ENCODE results near the gene TBX1.

TBX1 gene

DNA sequence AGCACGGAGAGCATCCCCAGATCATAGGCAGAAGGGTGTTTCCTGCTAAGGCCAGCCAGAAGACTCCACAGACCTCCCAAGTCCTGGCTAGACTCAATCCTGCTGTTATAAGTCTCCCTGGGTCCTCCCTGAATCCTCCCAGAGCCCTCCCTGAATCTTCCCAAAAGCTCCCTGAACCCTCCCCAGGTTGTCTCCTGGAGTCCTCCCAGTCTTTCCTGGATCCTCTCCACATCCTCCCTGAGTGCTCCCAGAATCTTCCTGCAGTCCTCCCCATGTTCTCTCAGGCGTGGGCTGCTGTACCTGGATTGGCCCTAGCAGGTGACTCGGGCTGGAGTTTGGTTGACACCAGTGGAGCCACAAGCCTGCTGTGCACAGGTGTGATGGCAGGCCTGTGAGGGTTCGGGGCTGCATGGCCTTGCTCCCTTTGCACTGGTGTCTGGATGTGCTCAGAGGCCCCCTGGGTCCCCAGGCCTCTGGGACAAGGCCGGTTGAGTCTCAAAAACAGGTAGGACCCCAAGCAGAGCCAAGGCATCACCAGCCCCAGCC is 25.7 kb upstream of the TBX1 start:
- no peak for DNase-seq (ENCODE audit: low read depth)
- H3K4me3 ChIP-seq (ENCODE audit: low read depth, low read length): no peak overlapping the region

DNA sequence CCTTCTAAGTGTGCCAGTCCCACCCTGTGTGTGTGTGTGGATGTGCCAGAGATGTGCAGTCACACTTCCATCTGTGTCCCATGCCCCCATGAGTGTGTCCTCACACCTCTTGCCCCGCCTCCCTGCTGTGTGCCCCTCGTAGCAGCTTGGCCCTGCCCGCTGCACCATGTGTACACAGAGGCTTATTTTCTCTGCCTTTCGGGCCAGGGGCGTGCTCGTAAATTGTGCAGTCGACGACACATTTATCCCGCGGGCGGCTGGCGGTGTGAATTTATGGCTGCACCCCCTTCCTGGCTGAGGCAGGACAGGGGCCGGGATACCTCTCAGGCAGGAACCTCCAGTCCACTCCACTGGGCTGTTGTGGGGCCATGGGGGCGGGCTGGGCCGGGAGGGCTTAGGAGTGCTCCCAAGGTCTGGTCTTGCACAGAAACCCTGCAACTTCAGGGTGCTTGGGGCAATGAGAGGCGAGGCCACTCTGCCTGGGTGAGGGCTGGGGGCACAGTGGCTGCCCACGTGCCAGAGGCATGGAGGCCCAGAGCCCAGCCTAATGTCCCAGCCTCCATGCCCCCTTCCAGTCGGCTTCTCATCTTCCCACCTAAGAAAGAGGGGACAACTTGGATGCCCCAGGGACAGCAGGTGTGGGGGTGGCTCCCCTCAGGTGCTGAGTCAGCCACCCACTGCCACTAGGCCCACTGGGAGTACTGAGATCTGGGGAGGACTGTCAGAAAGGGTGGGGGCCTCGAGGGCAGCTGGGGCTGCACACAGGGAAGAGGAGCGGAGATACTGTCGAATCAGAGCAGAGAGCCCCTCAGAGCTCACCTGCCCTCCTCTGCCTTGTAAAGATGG is 24.7 kb upstream of the TBX1 start:
- no peak overlapping the region for H3K4me3 ChIP-seq (ENCODE audit: low read depth, low read length)
- DNase-seq (ENCODE audit: low read depth): no peak

DNA sequence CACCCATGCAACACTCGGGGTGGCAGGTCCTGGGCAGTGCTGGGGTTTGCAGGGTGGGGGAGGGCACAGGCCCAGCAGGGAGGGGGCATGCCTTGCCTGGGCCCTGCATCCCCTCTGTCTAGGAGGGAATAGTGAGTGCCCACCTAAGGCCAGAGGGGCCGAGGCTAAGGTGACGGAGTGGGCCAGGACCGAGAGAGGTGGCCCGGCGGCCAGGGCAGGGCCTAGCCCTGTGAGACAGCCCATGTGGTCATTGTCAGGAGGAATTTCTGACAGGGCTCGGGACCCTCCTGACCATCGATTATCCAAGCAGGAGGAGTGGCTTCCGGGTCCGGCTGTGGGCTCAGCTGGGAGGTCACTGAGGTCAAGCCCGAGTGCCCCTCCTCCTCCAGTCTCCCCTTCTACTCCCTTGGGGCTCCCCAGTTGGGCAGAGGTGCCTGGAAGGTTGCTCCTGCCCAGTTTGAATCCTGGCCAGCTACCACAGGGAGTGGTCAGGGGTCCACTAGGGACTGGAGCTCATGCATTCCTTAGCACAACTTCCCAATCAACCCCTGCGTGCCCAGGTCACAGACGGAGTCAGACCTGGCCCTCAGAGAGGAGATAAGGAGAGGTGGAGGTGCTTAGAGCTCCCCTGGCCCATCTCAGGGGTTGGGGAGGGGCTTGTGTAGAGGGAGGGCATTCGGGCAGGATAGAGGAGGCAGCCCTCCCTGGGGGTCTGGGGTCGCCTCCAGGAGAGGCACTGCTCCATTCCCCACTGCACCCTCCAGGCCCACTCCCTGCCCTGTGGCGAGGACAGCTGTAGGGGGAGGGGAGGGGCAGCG is 22.5 kb upstream of the TBX1 start:
- no peak for DNase-seq (ENCODE audit: low read depth)
- no peak overlapping the region for H3K4me3 ChIP-seq (ENCODE audit: low read depth, low read length)

DNA sequence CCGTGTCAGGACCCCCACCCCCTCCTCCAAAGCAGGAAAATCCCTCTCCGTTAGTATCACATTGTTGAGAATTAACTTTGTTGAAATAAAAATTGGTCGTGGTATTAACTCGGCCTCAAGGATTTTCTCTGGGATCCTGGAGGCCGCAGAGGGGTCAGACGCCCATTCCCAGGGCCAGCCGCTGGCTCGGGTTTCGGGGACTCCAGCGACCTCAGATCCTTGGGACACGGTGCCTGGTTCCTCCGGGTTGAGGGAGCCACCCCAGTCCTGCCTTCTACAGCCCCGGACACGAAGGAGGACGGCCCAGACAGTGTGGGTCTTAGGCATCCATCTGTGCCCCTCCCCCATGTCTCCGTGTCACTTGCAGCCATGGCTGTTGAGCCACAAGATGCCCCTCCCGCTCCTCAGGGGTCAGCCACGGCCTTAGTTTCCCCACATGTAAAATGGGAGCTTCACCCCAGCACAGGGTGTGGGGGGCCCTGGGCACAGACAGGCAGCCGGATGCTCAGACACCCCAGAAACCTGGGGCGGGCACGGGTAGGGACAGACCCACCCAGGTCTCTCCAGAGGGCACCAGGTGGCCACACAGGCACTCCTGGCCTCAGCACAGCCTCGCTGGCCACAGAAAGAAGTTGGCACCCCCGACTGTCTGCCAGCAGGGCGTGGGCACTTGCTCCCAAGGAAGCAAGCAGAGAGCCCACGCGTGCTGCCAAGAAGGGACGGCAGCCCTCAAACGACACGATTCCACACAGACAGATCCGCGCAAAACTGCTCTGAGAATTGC is 21.7 kb upstream of the TBX1 start:
- no peak for DNase-seq (ENCODE audit: low read depth)
- no peak overlapping the region for H3K4me3 ChIP-seq (ENCODE audit: low read depth, low read length)

DNA sequence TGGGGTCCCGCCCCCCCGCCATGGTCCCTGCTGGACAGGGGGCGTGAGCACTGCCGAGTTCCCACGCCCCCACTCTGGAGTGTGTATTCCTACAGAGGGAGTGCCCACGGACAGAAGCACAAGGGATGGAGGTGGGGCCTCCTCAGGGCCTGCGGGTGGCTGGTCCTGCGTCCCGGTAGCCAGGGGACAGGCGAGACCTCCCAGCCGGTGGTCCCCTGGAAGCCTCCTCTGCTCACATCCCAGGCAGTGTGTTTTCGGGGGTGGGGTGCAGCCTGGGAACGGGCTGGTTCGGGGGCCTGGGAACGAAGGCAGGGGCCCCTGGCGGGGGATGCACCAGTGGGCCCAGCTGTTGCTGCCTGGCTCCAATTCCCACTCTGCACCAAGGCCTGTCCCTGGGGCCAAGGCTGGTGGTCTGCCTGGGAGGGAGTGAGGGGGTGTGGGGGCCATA is 21.1 kb upstream of the TBX1 start:
- DNase-seq (ENCODE audit: low read depth): no peak

DNA sequence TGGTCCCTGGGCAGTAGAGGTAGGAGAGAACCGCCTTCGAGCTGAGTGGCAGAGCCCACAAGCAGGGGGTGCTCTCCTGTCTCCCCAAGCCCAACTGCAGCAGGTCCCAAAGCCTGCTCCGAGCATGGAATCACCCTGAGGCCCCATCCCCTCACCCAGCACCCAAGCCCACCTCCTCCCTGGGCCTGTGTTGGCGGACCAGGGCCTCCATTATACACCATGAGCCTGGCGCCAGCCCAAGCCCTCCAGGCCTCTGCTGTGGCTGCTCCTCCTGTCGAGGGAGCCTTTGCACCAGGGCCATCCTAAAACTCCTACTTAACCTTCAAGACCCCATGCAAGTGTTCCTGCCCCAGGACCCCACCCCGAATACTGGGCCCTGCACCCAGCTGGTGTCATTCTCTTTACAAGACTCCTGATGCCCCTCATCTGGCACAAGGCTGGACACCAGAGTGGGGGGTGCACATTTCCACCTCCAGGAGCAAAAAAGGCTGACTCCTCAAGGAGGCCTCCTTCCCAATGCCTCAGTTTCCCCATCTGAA is 20.6 kb upstream of the TBX1 start:
- no peak overlapping the region for H3K4me3 ChIP-seq (ENCODE audit: low read depth, low read length)
- DNase-seq (ENCODE audit: low read depth): no peak

More for the DNA sequence above, 21.1 kb upstream of the TBX1 start:
- H3K4me3 ChIP-seq (ENCODE audit: low read depth, low read length): no peak overlapping the region

DNA sequence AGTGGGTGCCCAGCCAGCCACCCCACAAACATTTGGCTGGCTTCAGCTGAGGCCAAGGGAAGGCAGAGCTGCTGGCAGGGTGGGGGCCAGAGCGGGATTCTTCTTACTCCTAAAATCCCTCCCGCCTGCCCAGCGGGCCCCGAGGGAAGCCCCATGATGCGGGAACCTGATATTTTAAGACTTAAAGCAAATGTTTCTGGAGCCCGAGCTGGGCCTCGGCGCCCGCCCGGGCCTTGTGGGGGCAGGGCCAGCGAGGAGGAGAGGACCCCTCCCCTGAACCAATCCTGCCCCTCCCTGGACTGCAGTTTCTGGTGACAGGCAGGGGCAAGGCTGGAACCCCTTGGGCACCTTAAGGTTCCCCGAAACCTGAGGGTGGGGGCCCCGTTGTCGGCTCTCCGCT is 20.0 kb upstream of the TBX1 start:
- DNase-seq (ENCODE audit: low read depth): no peak
- H3K4me3 ChIP-seq (ENCODE audit: low read depth, low read length): no peak overlapping the region

DNA sequence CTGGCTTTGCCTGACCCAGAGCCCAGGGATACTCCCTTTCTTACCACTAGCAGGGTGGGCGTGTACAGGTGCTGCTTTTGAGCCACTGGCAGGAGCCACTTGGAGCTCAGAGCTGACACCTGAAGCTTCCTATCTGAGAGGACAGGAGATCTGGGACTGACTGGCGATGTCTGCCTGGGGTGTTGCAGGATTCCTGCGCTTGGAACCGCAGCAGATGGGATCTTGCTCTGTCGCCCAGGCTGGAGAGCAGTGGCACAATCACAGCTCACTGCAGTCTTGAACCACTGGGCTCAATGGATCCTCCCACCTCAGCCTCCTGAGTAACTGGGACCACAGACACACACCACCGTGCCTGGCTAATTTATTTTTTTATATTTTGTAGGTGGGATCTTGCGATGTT is 19.5 kb upstream of the TBX1 start:
- no peak overlapping the region for H3K4me3 ChIP-seq (ENCODE audit: low read depth, low read length)

DNA sequence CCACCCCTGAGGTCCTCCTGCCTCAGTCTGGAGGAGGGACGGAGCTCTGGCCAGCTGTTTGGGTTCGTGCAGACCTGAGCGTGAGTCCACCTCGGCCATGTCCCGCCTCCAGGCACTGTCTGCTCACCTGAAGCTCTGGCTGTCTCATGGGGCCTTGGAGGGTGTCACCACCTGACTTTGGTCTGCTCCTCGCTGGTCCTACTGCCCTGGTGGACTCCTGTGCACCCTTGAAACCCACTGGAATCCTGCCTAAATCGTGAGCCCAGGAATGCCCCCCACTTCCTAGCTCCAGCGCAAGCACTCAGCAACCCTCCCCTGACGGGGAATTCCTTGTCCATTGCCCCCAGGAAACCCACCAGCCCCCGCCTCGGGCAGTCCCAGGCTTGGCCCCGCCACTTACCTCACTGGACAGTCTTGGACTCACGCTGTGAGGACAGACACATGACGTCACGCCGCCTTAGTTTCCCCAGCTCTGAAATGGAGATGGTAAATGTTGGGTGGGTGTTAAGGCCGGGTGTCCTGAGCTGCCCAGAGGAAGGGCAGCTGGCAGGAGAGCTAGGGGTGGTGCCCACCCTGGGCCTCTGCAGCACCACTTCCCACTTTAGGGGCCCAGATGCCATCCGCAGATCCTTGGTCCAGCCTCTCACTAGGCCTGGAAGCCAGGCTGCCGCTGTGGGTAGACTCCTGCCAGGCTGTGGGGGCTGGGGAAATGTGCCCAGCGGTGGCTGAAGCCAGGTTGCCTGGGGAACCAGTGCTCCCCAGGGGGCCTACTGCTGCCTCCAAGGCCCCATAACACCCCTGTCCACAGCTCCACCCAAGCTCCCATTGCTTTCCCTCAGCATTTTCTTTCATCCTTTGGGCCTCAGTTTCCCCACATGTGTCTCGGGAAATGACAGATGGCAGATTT is 18.2 kb upstream of the TBX1 start:
- H3K4me3 ChIP-seq (ENCODE audit: low read depth, low read length): no peak overlapping the region
- no peak for DNase-seq (ENCODE audit: low read depth)

More for the DNA sequence above, 19.5 kb upstream of the TBX1 start:
- DNase-seq (ENCODE audit: low read depth): no peak

DNA sequence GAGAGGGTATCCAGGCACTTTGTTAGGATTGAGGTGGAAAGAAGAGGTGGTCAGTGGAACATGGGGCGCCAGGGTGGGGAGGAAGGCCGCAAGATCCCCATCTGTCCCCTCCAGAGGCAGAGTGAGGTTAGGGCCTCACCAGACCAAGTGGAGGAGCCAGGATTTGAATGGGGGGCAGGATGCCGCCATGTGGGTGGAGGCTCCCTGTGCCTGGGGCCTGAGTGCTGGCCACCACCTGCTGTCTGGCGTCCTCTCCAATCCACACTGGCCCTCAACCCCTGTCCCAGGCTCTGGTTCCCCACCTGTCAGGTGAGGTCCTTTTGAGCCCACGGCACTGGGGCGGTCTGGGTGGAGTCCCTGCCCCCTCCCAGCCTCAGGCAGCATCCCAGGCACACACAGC is 17.5 kb upstream of the TBX1 start:
- H3K4me3 ChIP-seq (ENCODE audit: low read depth, low read length): no peak overlapping the region
- no peak for DNase-seq (ENCODE audit: low read depth)

DNA sequence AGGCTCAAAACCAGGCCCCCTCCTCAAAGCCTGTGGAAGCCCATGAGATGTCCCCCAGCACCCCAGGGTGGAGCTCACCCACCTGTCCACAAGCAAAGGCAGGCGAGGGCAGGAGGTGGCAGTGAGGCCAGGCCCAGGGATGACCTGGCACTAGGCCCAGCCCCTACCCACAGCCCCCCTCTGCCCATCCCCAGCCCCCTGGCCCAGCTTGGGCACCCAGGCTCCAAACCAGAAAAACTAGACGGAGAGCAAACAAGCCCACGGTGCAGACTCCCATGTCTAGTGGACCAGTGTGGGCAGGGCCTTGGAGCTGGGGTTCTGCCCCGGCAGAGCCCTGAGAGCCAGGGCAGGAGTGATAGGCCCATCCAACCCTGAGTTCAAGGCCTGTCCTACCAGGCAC is 16.9 kb upstream of the TBX1 start:
- no peak overlapping the region for H3K4me3 ChIP-seq (ENCODE audit: low read depth, low read length)
- DNase-seq (ENCODE audit: low read depth): no peak

DNA sequence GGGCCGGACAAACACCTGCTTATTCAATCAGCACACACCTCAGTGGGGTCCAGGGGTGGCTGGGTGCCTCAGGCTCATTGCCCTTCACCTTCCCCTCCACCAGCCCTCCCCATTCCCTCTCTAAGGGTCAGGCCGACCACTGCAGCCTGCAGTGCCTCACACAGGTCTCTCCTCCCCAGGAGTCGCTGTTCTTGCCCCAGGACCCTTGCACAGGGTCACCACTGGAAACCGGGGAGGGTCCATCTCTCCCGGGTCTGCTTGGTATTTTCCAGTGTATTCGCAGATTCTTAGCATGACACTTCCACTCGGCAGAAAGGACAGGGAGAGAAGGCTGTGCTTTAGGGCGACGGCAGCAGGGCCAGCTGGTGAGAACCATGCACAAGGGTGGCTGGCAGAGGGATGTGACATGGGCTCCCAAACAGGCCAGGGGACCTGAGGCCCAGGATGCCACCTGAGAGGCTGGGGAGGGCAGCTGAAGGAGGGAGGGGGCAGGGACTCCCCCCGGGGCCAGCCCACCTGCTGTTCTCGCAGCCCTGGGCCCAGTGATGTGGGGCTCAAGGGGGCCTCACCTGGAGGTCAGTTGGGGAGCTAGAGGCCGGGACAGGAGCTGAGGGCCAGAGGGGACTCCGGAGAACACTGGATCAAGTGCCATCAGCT is 16.1 kb upstream of the TBX1 start:
- DNase-seq (ENCODE audit: low read depth): no peak
- no peak overlapping the region for H3K4me3 ChIP-seq (ENCODE audit: low read depth, low read length)

DNA sequence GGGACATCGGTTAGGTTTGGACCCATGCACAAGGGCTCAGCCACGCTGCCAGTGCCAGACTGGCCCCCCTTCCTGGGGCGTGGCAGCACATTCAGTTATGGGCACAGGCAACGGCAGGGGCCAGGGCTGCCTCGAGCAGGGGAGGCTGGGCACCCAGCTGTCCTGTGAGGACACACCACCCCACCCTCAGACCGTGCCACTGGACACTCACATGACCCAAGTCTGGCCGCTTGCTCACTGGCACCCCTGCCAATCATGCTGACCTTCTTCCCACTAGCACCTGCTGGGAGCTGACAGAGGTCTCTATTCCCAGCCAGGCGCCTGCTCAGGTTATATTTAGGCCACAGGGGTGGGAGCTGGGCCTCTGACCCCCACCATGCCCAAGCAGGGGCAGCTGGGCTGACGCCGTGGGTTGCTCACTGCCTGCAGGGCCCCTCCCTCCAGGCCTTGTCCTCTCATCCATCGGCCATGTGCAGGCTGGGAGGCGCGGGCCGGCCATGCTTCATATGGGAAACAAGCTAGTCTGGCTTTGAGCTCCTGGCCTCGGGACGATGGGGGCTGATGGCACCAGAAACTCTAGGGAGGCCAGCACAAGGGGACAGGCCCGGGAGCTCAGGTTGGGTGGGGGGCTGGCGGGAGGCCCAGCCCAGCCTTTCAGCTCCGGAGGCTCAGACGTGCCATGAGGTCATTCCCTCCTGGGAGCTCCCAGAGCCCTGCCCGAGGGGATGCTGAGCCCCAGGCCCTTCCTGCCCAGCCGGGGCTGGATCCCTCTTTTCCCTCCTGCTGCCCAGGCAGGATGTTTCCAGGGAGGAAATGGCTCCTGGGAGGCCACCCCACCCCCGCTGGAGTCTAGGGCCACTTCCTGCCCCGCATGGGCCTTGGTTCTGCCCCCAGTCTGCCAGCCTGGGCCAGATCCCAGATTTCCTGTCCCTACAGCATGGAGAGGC is 15.2 kb upstream of the TBX1 start:
- no peak overlapping the region for H3K4me3 ChIP-seq (ENCODE audit: low read depth, low read length)
- peak; percentile 60 for DNase-seq (ENCODE audit: low read depth)

DNA sequence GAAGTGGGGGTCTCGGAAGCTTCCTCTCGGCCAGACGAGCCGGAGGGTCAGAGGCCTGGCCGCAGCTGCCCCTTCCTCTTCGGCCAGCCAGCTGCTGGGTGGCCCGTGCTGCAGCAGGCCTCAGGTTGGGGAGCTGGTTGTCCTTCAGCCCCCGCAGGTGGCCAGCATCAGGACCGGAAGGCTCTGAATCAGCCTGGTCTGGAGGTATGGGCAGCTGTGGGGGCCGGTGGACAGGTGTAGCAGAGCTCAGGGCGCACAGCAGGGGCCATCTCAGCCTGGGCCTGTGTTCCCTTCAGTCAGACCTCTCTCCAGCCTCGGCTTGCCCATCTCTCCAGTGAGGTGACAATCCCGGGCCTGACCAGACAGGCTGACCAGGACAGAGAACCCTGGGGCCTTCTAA is 13.9 kb upstream of the TBX1 start:
- H3K4me3 ChIP-seq (ENCODE audit: low read depth, low read length): no peak overlapping the region
- no peak for DNase-seq (ENCODE audit: low read depth)

DNA sequence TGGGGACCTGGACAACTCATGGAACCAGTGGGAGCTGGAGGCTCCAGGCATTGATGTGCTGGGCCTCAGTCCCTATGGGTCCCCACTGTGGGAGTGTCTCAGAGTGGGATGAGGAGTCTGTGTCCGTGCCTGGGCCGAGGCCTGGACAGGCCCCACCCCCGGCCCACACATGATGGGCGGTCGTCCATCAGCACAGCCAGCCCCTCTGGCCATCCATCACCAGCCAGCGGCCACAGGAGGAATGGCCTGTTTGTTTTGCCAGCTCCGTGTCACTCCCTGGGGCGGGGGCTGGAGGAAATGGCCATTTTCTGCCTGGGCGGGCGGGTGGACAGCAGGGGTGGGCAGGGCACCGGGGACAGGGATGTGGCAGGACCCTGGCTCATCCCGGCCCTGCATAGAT is 13.0 kb upstream of the TBX1 start:
- no peak overlapping the region for H3K4me3 ChIP-seq (ENCODE audit: low read depth, low read length)
- DNase-seq (ENCODE audit: low read depth): no peak

DNA sequence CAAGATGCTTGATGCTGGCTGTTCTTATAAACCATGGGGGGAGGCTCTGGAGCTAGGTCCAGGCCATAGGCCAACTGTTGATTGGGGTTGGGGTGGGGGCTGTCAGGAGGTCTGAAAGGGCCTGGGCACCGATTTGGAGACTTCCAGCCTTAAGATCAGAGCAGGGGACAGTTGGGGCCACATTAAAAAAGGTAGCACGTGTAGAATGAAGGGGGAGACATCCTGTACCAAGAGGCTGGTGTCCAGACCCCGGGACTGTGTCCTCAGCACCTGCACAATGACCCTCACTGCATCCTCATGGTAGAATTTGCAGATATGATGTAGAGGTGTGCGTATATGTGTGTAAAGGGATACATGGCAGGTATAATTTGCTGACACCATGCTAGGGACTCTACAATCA is 12.4 kb upstream of the TBX1 start:
- H3K4me3 ChIP-seq (ENCODE audit: low read depth, low read length): no peak overlapping the region
- no peak for DNase-seq (ENCODE audit: low read depth)
